ENCODE data around the gene C14orf93. TPM values are rescaled to one million over a fixed set of nuclear protein-coding genes. Genes with fewer than 3 reads are reported as not detected.

C14orf93 gene, protein sequence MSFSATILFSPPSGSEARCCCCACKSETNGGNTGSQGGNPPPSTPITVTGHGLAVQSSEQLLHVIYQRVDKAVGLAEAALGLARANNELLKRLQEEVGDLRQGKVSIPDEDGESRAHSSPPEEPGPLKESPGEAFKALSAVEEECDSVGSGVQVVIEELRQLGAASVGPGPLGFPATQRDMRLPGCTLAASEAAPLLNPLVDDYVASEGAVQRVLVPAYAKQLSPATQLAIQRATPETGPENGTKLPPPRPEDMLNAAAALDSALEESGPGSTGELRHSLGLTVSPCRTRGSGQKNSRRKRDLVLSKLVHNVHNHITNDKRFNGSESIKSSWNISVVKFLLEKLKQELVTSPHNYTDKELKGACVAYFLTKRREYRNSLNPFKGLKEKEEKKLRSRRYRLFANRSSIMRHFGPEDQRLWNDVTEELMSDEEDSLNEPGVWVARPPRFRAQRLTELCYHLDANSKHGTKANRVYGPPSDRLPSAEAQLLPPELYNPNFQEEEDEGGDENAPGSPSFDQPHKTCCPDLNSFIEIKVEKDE
- 10 to 100 TPM in 4 of 6 donors, 1 to 10 TPM in 2; 6.8 to 15.4 (median 11.6) TPM for polyA plus RNA-seq (ENCODE audit: low read depth in 6 of 6)

DNA sequence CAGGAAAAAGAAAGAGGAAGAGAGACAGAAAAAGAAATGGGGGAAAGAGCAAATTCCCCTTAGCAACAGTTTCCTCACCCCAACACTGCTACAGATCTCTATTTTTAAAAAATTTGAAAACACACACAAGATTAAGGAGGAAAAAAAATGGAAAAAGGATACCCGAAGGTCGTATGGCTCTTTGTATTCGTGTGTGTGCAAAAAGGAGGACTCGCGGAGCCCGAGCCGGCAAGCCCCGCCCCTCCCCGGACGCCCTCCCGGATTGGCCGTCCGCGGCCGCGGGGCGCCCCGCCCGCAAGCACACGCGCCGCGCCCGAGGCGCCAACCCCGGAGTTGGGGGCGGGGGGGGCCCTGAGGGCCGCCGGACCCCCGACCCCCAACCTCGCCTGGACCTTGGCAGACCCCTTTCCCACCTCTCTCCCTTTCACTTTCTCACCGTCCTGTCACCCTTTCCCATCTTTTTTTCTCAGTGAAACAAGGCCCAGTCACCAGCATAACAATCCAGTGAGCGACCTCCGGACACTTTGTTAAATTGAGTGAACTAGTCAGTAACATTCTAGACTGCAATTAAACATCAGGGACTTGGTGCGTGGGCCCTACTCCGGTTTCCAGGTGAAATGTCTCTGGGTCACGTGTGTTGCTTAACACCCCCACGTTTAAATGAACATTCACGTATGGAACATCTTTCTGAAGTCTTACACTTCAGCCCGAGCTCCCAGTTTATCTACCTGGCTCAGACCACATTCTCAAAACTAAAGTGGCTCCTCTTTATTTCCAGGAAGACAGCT lies at the start of gene C14orf93:
TSS of gene C14orf93 (minus strand) at position 205 of the 788 bp plus-strand sequence. CDS start 11,120 bp downstream, outside the sequence.
- peak; percentile 11 to 28 for ATAC-seq (ENCODE audit: low read depth in 2 of 2)
- Mint-ChIP-seq H3K9me3 (no peaks in the 10 kb centered on the region), H3K4me1 (peaks cover 10 to 42% (median 18%) of the 10 kb centered on the region in 3 donors), H3K27ac (peak within 1 kb of the TSS; percentile 88 to 97 (median 96)), H3K27me3 (no peaks in the 10 kb centered on the region), H3K36me3 (no peaks in the 10 kb centered on the region), H3K4me3 (peak within 1 kb of the TSS; percentile 92 to 97 (median 95))
- DNase-seq = peak; percentile 69

DNA sequence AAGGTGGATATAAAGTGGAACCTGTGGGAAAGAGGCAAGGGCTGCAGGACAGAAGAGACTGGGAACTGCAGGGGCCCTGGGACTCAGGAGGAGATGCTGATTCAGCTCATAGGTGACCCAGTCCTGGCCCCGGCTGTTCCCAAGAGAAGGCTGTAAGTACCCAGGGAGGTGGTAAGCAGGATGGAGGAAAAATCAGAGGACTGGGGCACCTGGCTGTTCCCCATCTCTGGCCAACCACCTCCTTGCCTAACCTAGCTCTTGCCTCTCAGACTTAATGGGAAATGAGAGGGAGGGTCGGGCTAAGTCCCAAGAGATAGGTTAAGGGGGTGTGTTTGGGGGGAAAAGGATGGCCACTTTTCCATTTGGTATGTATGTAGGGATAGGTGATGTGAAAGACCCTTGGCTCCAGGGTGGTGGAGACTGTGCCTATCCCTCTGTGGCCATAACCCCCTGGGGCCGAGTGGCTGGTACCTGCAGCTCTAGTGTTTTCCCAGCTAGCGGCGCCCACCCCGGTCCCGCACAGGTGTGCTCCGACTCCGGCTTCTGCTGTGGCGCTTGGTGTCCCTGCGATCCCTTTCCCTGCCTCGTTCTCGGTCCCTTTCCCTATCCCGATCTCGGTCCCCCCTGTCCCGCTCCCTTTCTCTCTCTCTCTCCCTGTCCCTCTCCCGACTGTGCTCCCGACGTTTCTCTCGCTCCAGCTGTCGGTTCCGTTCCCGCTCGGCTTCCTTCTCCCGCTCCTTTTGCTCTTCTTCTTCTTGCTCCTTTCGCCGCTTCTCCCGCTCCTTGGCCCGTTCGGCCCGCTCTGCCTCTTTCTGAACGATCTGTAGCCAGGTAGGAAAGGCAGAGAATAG lies 48.9 kb upstream of the C14orf93 start:
- Mint-ChIP-seq H3K27me3 (no peaks in the 10 kb centered on the region), H3K4me1 (peaks cover 19 to 24% (median 23%) of the 10 kb centered on the region in 3 donors), H3K27ac (peak overlapping the region in 3 of 6 donors; percentile 13 to 60 (median 23)), H3K4me3 (peak overlapping the region in 6 of 8 donors; percentile 26 to 77 (median 42)), H3K9me3 (no peaks in the 10 kb centered on the region), H3K36me3 (peaks cover 15 to 16% of the 10 kb centered on the region in 2 donors)
- ATAC-seq (ENCODE audit: low read depth in 2 of 2) = no peak
- DNase-seq = no peak

DNA sequence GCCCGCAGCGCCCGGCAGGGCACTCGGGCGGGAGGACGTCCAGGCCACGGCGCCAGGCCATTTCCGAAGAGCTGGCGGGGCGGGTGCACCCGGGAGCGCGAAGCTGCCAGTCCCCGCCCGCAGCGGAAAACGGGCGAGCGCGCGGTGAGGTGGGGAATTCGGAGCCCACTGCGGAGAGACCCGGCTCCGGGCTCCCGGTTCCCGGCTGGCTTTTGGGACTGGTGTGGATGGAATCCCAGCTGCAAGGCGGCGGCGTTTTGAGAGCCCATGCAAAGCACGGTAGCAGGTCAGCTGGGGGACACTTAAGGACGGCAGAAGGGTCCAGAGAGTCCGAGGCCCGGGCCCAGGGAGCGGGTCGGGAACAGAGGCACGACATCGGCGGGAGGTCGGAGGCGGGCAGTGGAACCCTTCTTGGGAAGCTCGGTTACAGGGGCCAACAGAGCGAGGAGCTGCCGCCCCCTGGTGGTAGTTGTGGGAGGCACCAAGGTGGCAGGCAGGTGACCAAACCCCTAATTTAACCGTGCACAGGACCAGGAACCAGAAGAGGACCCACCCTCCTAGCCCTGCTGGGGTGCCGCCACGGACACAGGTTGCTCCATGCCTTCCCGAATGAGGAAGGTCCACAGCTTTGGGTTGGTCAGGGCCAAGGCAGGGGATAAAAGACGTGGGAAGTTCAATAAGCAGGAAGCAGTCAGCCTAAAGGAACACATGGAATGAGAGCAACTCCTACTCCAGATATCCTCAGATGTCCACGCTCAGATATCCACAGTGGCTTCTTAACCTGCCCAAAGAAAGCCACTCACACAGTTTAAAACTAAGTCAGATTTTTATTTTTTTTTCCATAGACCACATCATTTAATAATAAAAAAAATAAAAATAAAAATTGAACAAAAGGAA lies 48.1 kb upstream of the C14orf93 start:
- H3K27me3 Mint-ChIP-seq = no peaks in the 10 kb centered on the region
- DNase-seq (peak; percentile 80), ATAC-seq (ENCODE audit: low read depth in 2 of 2) (peak; percentile 70 to 74)
- peaks cover 8 to 9% of the 10 kb centered on the region in 2 donors for H3K36me3 Mint-ChIP-seq
- peak overlapping the region in 2 of 6 donors; percentile 39 to 89 for H3K27ac Mint-ChIP-seq
- no peaks in the 10 kb centered on the region for H3K9me3 Mint-ChIP-seq
- H3K4me3 Mint-ChIP-seq = peak overlapping the region; percentile 80 to 94 (median 90)
- peaks cover 19 to 24% (median 22%) of the 10 kb centered on the region in 3 donors for H3K4me1 Mint-ChIP-seq

DNA sequence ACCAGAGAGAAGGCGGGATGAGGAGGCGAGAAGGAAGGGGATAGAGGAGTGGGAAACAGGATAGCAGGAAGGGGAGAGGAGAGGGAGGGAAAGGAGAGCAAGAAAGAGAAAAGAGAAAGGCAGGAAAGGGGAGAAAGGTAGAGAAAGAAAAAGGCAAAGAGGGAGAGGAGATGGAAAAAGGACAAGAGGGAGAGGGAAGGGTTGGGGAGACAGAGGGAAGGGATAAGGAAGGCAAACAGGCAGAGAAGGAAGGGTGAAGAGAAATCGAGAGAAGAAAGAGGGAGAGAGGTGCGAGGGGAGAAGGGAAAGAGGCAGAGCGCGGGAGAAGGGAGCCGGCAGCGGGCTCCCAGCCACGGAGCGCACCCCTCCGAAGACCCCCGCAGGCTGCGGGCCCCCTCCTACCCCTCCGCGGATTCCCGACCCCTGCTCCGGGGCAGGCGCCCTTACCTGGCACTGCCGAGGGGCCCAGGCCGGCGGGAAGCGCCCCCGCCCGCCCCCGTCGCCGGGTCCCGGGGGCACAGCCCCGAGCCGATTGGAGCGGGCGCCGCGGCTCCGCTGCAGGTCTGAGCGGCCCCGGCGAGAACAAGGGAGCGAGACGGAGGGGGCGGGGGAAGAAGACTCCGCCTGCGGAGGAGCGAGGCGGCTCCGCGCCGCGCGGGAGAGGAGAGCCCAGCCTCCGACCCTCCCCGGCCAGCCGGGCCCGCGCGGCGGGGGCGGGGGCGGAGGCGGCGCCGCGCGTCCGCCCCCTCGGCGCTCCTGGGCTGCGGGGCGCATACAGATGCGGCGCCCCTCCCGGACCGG lies 47.2 kb upstream of the C14orf93 start, which contains the start of gene CDH24:
TSS of gene CDH24 (minus strand) at position 565 of the 801 bp plus-strand sequence. CDS start 1,787 bp downstream, outside the sequence.
- H3K27ac Mint-ChIP-seq = peak within 1 kb of the TSS; percentile 39 to 92 (median 72)
- no peaks in the 10 kb centered on the region for H3K9me3 Mint-ChIP-seq
- peaks cover under 1 to 9% of the 10 kb centered on the region in 2 donors for H3K36me3 Mint-ChIP-seq
- DNase-seq (peak; percentile 68), ATAC-seq (ENCODE audit: low read depth in 2 of 2) (peak; percentile 70 to 71)
- peaks cover 19 to 24% (median 22%) of the 10 kb centered on the region in 3 donors for H3K4me1 Mint-ChIP-seq
- no peaks in the 10 kb centered on the region for H3K27me3 Mint-ChIP-seq
- peak within 1 kb of the TSS; percentile 80 to 95 (median 90) for H3K4me3 Mint-ChIP-seq

DNA sequence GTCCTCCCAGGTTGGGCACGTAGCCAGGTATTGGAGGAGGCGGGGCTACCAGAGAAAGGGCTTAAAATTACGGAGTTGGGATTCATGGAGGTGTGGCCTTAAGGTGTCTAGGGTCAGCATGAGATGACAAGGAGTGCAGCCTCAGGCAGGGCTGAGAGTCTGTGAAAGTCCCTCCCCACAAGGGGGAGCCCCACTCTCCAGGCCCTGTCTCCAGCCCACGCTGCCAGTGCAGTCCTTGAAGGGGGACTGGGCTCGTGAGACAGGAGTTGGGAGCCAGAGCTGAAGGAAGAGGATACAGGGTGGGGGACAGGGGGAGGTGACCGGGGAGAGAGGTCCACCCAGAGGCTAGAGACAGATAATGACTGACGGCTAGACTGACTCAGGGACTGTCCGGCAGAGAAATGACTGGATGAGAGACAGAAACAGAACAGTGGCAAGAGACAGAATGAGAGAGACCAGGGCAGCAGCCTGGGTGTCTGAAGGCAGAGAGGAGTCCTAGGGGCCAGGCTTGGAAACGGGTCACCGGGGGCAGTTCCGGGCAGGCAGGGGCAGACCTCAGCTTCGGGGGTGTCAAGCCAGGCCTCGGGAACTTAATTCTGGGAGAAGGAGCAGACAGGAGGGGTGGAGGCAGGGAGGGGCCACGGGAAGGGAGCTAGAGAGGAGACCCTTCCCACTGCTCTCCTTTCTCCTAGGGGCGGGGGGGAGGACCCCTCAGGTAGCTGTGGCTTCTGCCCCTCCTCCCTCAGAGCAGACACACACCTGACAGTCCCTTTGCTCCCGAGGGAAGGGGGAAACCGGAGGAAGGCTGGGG lies 46.4 kb upstream of the C14orf93 start:
- ATAC-seq (ENCODE audit: low read depth in 2 of 2) = peak; percentile 69 to 70

DNA sequence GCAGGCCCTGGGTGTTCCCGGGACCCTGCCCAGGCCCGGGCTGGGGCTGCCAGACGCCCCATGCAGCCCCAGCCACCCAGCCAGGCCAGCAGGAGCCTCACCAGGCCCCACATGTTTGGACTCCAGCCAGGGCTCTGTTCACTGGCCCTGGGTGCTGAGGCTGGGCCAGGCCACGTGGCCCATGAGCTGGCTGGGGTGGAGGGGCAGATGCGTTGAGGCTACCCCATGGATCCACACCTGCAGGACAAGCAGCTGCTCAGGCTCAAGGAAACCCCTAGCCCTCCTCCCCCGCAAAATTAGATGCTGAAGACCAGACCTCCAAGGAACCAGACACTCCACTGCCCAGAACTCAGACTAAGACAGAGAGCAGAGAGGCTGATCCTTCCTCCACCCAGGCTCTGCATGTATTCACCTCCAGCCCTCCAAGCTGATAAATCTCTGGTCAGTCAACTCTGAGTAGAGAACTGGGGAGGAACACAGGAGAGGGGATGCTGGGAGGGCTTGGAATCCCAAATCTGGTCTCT lies 45.7 kb upstream of the C14orf93 start:
- Mint-ChIP-seq H3K27me3 (no peaks in the 10 kb centered on the region), H3K4me1 (peaks cover 19 to 24% (median 22%) of the 10 kb centered on the region in 3 donors), H3K36me3 (peaks cover 0 to 9% of the 10 kb centered on the region in 2 donors), H3K9me3 (no peaks in the 10 kb centered on the region), H3K27ac (peak overlapping the region in 4 of 6 donors; percentile 14 to 88 (median 46)), H3K4me3 (peak overlapping the region; percentile 18 to 95 (median 83))
- no peak for ATAC-seq (ENCODE audit: low read depth in 2 of 2)
- no peak for DNase-seq

More for the DNA sequence above, 46.4 kb upstream of the C14orf93 start:
- peaks cover 0 to 9% of the 10 kb centered on the region in 2 donors for H3K36me3 Mint-ChIP-seq
- peak overlapping the region; percentile 79 to 95 (median 88) for H3K4me3 Mint-ChIP-seq
- H3K9me3 Mint-ChIP-seq = no peaks in the 10 kb centered on the region
- peak overlapping the region; percentile 14 to 92 (median 72) for H3K27ac Mint-ChIP-seq
- H3K4me1 Mint-ChIP-seq = peaks cover 19 to 24% (median 22%) of the 10 kb centered on the region in 3 donors
- H3K27me3 Mint-ChIP-seq = no peaks in the 10 kb centered on the region
- peak; percentile 75 for DNase-seq

DNA sequence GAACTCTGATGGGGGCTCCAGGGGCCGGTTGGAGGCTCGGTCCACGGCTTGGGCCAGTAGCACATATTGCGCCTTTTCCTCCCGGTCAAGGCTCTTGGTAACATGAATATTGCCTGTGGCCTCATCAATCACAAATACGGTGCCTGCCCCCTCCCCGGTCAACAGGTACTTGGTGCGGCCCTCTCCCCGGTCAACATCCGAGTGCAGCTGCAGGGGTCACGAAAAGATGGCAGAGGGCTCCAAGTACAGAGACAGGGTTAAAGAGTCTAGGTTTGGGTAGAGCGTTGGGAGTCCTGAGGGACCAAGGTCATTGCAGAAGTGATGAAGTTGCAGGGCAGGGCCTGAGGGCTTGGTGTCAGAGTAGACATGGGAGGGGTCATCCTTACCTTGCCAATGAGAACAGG lies 45.2 kb upstream of the C14orf93 start:
- H3K4me3 Mint-ChIP-seq = peak overlapping the region in 1 of 8 donors; percentile 40

DNA sequence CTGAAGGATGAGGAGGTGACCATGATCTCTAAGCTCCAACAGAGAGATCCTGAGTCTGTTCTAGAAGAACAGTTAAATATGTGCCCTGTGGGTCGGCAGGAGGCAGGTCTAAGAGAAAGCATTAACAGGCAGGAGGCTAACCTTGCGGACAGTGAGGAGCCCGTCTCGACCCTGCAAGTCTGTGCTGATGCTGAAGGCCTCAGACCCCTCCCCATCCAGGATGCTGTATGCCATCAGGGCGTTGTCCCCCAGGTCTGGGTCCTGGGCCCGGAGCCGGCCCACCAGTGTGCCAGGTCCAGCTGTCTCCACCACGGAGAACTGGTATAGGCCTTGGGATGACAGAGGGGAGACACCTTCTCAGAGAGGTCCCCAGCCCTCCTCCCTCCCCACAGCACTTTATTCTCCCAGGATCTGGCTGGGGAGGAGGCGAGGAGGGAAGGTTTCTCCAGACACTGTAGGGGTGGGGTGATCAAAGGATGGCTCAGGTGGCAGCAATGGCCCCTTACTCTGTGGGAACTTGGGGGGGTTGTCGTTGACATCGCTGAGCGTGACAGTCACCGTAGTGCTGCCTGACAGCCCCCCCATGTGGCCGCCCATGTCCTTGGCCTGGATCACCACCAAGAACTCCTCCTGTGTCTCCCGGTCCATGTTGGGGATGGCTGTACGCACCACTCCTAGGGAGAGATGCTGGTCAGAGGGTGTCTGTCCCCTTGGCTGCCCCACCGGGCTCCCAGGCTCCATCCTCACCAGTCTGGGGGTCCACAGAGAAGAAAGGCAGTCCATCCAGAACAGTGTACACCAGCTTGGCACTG lies 44.3 kb upstream of the C14orf93 start:
- Mint-ChIP-seq H3K9me3 (no peaks in the 10 kb centered on the region), H3K4me3 (no peak overlapping the region), H3K36me3 (peaks cover 0 to 4% of the 10 kb centered on the region in 2 donors), H3K27me3 (no peaks in the 10 kb centered on the region), H3K4me1 (peaks cover 19 to 24% (median 20%) of the 10 kb centered on the region in 3 donors), H3K27ac (peak overlapping the region in 2 of 6 donors; percentile 26 to 47)
- DNase-seq (no peak), ATAC-seq (ENCODE audit: low read depth in 2 of 2) (no peak)

More for the DNA sequence above, 45.2 kb upstream of the C14orf93 start:
- DNase-seq = no peak
- Mint-ChIP-seq H3K36me3 (peaks cover 0 to 9% of the 10 kb centered on the region in 2 donors), H3K9me3 (no peaks in the 10 kb centered on the region), H3K27me3 (no peaks in the 10 kb centered on the region), H3K27ac (peak overlapping the region in 1 of 6 donors; percentile 47), H3K4me1 (peaks cover 19 to 24% (median 21%) of the 10 kb centered on the region in 3 donors)
- no peak for ATAC-seq (ENCODE audit: low read depth in 2 of 2)

DNA sequence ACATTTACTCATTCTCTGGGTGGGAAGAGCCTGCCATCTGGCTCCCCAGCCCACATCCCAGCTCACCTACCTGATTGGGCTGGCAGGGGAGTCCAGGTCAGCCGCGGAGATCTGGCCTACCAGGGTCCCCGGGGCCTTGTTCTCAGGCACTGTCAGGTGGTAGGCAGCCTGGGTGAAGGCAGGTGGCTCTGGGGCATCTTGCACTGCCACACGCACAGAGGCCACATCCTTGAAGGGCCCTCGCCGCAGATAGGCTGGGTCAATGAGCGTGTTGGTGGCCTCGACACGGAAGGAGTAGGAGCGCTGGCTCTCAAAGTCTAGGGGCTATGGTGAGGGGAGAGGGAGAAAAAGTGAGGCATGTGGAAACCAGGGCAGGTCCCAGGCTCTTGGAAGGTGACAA lies 43.5 kb upstream of the C14orf93 start:
- DNase-seq (no peak), ATAC-seq (ENCODE audit: low read depth in 2 of 2) (no peak)
- Mint-ChIP-seq H3K27ac (peak overlapping the region in 2 of 6 donors; percentile 21 to 51), H3K9me3 (no peaks in the 10 kb centered on the region), H3K4me1 (peaks cover 19 to 23% (median 20%) of the 10 kb centered on the region in 3 donors), H3K4me3 (no peak overlapping the region), H3K27me3 (no peaks in the 10 kb centered on the region), H3K36me3 (no peaks in the 10 kb centered on the region)

Data from naive B cell (primary cell).